ENCODE data around the gene TGM2. TPM values are rescaled to one million over a fixed set of nuclear protein-coding genes. Genes with fewer than 3 reads are reported as not detected.

TGM2 gene
- total and polyA plus RNA-seq, 7 donors = 6.5 to 104 (median 20.7) TPM

DNA sequence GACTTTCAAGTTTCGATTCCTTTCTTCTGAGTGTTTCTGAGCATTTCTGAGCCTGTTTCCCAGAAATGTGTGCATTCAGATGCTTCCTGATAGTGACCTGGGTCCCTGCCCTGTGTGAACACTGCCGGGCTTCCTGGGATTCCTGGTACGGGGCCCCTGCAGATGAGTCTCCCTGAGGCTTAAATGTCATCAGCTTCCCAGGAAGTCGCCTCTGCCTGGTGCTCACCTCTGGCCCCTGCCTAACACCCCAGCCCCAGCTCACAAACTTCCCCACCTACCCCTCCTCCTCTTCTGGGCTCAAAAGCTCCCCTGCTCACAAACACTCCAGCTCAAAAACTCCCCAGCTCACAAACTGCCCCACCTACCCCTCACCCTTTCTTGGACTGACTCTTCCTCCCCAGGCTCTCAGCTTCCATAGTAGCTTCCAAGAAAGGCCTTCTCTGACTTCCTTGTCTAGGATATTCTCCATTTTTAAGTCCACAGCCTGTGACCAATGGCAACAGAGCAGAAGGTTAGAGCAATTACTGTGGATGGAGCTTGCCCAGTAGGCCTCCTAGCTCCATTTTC is 42.0 kb downstream of the TGM2 start:
- H3K27ac ChIP-seq = peak overlapping the region; percentile 49 to 70 (median 54)
- WGBS, 2 donors = 50 to 54% methylated on average over 4 of the region's 4 CpGs
- DNase-seq = peak; percentile 44

DNA sequence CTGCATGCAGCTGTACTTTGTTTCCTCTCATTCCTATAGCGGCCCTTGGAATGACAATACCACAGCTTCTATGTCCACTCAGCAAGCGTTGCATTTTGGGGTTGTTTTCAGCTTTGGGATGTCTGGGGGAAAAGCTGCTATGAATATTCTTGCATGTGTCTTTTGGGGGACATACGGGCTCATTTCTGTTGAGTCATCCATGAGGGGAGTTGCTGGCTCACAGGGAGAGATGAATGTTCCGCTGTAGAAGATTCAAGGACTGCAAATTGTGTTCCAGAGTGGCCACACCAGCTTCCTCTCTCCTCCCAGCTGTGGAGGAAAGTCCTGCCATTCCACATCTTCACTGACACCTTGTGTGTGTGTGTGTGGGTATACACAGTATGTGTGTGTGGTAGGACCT is 43.3 kb downstream of the TGM2 start:
- TF ChIP-seq, protein P1, sequence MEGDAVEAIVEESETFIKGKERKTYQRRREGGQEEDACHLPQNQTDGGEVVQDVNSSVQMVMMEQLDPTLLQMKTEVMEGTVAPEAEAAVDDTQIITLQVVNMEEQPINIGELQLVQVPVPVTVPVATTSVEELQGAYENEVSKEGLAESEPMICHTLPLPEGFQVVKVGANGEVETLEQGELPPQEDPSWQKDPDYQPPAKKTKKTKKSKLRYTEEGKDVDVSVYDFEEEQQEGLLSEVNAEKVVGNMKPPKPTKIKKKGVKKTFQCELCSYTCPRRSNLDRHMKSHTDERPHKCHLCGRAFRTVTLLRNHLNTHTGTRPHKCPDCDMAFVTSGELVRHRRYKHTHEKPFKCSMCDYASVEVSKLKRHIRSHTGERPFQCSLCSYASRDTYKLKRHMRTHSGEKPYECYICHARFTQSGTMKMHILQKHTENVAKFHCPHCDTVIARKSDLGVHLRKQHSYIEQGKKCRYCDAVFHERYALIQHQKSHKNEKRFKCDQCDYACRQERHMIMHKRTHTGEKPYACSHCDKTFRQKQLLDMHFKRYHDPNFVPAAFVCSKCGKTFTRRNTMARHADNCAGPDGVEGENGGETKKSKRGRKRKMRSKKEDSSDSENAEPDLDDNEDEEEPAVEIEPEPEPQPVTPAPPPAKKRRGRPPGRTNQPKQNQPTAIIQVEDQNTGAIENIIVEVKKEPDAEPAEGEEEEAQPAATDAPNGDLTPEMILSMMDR (IDR thresholded peaks at IDR 0.05) = no peak
- Histone ChIP-seq H3K27me3 (no peaks in the 10 kb centered on the region), H3K36me3 (no peaks in the 10 kb centered on the region), H3K4me1 (peaks cover 0 to 40% (median 37%) of the 10 kb centered on the region in 4 donors), H3K27ac (no peak overlapping the region), H3K4me3 (no peak overlapping the region), H3K9me3 (no peaks in the 10 kb centered on the region)
- 86 to 93% methylated on average over 4 of the region's 4 CpGs for WGBS, 2 donors
- intact Hi-C loops (cut with DNase I) = no loop called here
- DNase-seq = no peak

More for the DNA sequence above, 42.0 kb downstream of the TGM2 start:
- intact Hi-C loops (cut with DNase I) = no loop called here
- Histone ChIP-seq H3K9me3 (no peaks in the 10 kb centered on the region), H3K36me3 (no peaks in the 10 kb centered on the region), H3K27me3 (no peaks in the 10 kb centered on the region), H3K4me1 (peaks cover 0 to 48% (median 45%) of the 10 kb centered on the region in 4 donors), H3K4me3 (no peak overlapping the region)
- TF ChIP-seq, protein P1 (IDR thresholded peaks at IDR 0.05) = no peak
- peak in 1 of 4 donors; percentile 25 for TF ChIP-seq POLR2AphosphoS5 (IDR thresholded peaks at IDR 0.05)

GRCh38 chr20:38120625-38120988 is 44.5 kb downstream of the TGM2 start:
- TF ChIP-seq POLR2A (IDR thresholded peaks at IDR 0.05) = no peak
- no peak for TF ChIP-seq POLR2AphosphoS5 (IDR thresholded peaks at IDR 0.05)
- TF ChIP-seq EP300 (IDR thresholded peaks at IDR 0.05) = no peak
- TF ChIP-seq, protein P1 (IDR thresholded peaks at IDR 0.05) = no peak

DNA sequence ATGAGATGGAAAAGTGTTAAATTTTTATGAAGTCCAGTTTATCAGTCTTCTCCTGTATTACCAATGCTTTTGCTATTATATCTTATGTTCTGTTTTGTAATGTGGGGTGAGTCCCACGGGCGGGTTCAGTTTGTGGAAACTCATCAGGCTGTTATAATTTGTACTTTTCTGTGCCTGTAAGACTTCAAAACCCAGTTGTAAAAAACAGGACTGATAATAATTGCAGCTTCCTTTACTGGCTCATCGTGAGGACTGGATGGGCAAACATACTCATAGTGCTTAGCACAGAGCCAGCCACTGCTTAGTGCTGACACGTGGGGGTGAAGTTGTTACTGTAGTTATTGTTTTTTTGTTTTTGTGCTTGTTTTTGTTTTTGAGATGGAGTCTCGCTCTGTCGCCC is 45.6 kb downstream of the TGM2 start:
- H3K36me3 ChIP-seq = no peaks in the 10 kb centered on the region
- no peak overlapping the region for H3K4me3 ChIP-seq
- no peaks in the 10 kb centered on the region for H3K27me3 ChIP-seq
- H3K27ac ChIP-seq = peak overlapping the region in 3 of 4 donors; percentile 17 to 46 (median 31)
- no peak for DNase-seq
- intact Hi-C loops (cut with DNase I) = no loop called here
- peaks cover 0 to 22% (median 16%) of the 10 kb centered on the region in 4 donors for H3K4me1 ChIP-seq
- 81 to 85% methylated on average over 6 of the region's 6 CpGs for WGBS, 2 donors
- no peak for TF ChIP-seq EP300 (IDR thresholded peaks at IDR 0.05)
- TF ChIP-seq, protein P1 (IDR thresholded peaks at IDR 0.05) = no peak
- no peak for TF ChIP-seq POLR2A (IDR thresholded peaks at IDR 0.05)
- no peak for TF ChIP-seq POLR2AphosphoS5 (IDR thresholded peaks at IDR 0.05)
- no peaks in the 10 kb centered on the region for H3K9me3 ChIP-seq

More at GRCh38 chr20:38120625-38120988, 44.5 kb downstream of the TGM2 start:
- WGBS, 2 donors = 96 to 97% methylated on average over 4 of the region's 4 CpGs
- DNase-seq = no peak
- intact Hi-C loops (cut with DNase I) = no loop called here
- no peaks in the 10 kb centered on the region for H3K9me3 ChIP-seq
- H3K4me1 ChIP-seq = peaks cover 0 to 28% (median 26%) of the 10 kb centered on the region in 4 donors
- H3K27ac ChIP-seq = peak overlapping the region in 1 of 4 donors; percentile 46
- H3K27me3 ChIP-seq = no peaks in the 10 kb centered on the region
- no peaks in the 10 kb centered on the region for H3K36me3 ChIP-seq
- H3K4me3 ChIP-seq = no peak overlapping the region

- Histone ChIP-seq H3K36me3 (no peaks in the 10 kb centered on the region), H3K4me1 (peaks cover 0 to 30% (median 17%) of the 10 kb centered on the region in 4 donors), H3K27ac (no peak overlapping the region), H3K4me3 (no peak overlapping the region), H3K9me3 (no peaks in the 10 kb centered on the region), H3K27me3 (no peaks in the 10 kb centered on the region)
- TF ChIP-seq, protein P1 (IDR thresholded peaks at IDR 0.05) = no peak
- no peak for TF ChIP-seq EP300 (IDR thresholded peaks at IDR 0.05)
- no peak for TF ChIP-seq POLR2A (IDR thresholded peaks at IDR 0.05)
- no peak for TF ChIP-seq POLR2AphosphoS5 (IDR thresholded peaks at IDR 0.05)
- intact Hi-C loops (cut with DNase I) = no loop called here
- WGBS, 2 donors = 93% methylated on average over 3 of the region's 3 CpGs
- DNase-seq = no peak
These were observed 47.4 kb downstream of the TGM2 start for GRCh38 chr20:38117635-38118034.
